K562 (cell line): ENCODE measurements around the gene SLC5A6. TPM values are rescaled to one million over a fixed set of nuclear protein-coding genes. Genes with fewer than 3 reads are reported as not detected.

Experiments
- ATAC-seq: fragments of 200-7000 bp; cut with Tn5 transposase; 3 replicates; pipeline ENCODE4 v1.9.1; 2020; ENCODE audit warnings: moderate library complexity
- BruUV-seq: library from RNA; stranded (reverse); fragments of 400-500 nt; replicated peaks from 2 replicates; lab custom pipeline; 2021; lab: Mats Ljungman, UMichigan
- CTCF ChIA-PET: fragments of 300-600 bp; formaldehyde crosslinking; extraction: SDS; loops from one replicate; lab custom pipeline; 2021; ENCODE audit warnings: low intra/inter-chr PET ratio; lab: Yijun Ruan, JAX
- POLR2A ChIA-PET: fragments of 300-600, 350-650 bp; sonication (Branson Sonifier 250); formaldehyde crosslinking; extraction: SDS; loops from one replicate; lab custom pipeline; 2021; ENCODE audit warnings: antibody characterized with exemption, inconsistent platforms; lab: Yijun Ruan, JAX
- DNase-seq, 4 experiments: peaks; one replicate each; pipeline versions ENCODE4 v3.0.0 to v3.0.0-alpha.2; 2011 to 2018; ENCODE audit warnings: low spot score in 3 of 4, mixed read lengths in 3 of 4; ENCODE audit errors: extremely low read depth in 1 of 4
- FAIRE-seq: peaks from 2 replicates; lab custom pipeline; 2011; peaks lifted over from hg19 to GRCh38; lab: Jason Lieb, UNC
- H2AFZ ChIP-seq: 2 replicates; pipeline ENCODE4 v1.6.0; 2011; ENCODE audit warnings: low read depth, low read length, control low read depth, inconsistent platforms
- H3K27ac ChIP-seq: fragments of 200-600 bp; 3 replicates; pipeline ENCODE4 v1.8.0; 2011; ENCODE audit warnings: low read depth, mild to moderate bottlenecking, control low read depth, inconsistent platforms, low read length, moderate library complexity, mixed read lengths; ENCODE audit errors: extremely low read depth
- H3K27me3 ChIP-seq, 2 experiments: fragments of 300-600 bp in 1 of 2; 2 replicates in 1 of 2; 3 replicates in 1 of 2; pipeline versions ENCODE4 v1.6.0 to v1.8.0; 2011; ENCODE audit warnings: inconsistent platforms in 2 of 2, low read length in 2 of 2, mild to moderate bottlenecking in 1 of 2, mixed read lengths in 1 of 2, moderate library complexity in 1 of 2; ENCODE audit not compliant: control insufficient read depth in 2 of 2, insufficient read depth in 2 of 2
- H3K36me3 ChIP-seq: fragments of 300-600 bp; 3 replicates; pipeline ENCODE4 v1.8.0; 2011; ENCODE audit warnings: mild to moderate bottlenecking, low read length, inconsistent platforms; ENCODE audit not compliant: control insufficient read depth, insufficient read depth
- H3K4me1 ChIP-seq, 2 experiments: fragments of 200-600 bp in 1 of 2; replicated peaks in 1 of 2; 2 replicates in 1 of 2; 3 replicates in 1 of 2; pipeline versions ENCODE4 v1.5.1 to v1.8.0; 2011; ENCODE audit warnings: inconsistent platforms in 2 of 2, low read length in 2 of 2, mild to moderate bottlenecking in 1 of 2, mixed read lengths in 1 of 2, moderate library complexity in 1 of 2; ENCODE audit not compliant: control insufficient read depth in 2 of 2, insufficient read depth in 2 of 2
- H3K4me2 ChIP-seq: 2 replicates; pipeline ENCODE4 v1.6.1; 2011; ENCODE audit warnings: low read length, control low read depth, inconsistent platforms, mixed read lengths; ENCODE audit not compliant: insufficient read depth
- H3K4me3 ChIP-seq: fragments of 200-600 bp; sonication (generic), shearing (Covaris generic); 2 replicates; pipeline ENCODE4 v1.5.1; 2016; ENCODE audit warnings: control low read depth, inconsistent platforms
- H3K79me2 ChIP-seq: fragments of 200-600 bp; 3 replicates; pipeline ENCODE4 v1.8.0; 2011; ENCODE audit warnings: low read length, inconsistent platforms; ENCODE audit not compliant: control insufficient read depth, insufficient read depth
- H3K9ac ChIP-seq, 2 experiments: 2 replicates each; pipeline versions ENCODE4 v1.6.0 to v1.6.1; 2011; ENCODE audit warnings: low read depth in 2 of 2, low read length in 2 of 2, control low read depth in 1 of 2, inconsistent platforms in 1 of 2, mild to moderate bottlenecking in 1 of 2, mixed read lengths in 1 of 2; ENCODE audit not compliant: insufficient read depth in 1 of 2
- H3K9me1 ChIP-seq: one replicate; pipeline ENCODE4 v1.6.0; 2011; ENCODE audit warnings: inconsistent platforms, mild to moderate bottlenecking, low read length, moderate library complexity; ENCODE audit not compliant: control insufficient read depth, insufficient read depth
- H3K9me3 ChIP-seq: replicated peaks from 2 replicates; pipeline ENCODE4 v1.5.1; 2011; ENCODE audit warnings: low read depth, low read length, inconsistent platforms; ENCODE audit not compliant: control insufficient read depth, insufficient read depth
- H4K20me1 ChIP-seq: replicated peaks from 2 replicates; pipeline ENCODE4 v1.6.1; 2011; ENCODE audit warnings: low read length, inconsistent platforms, mixed read lengths; ENCODE audit not compliant: control insufficient read depth, insufficient read depth
- BRD4 ChIP-seq: fragments of 200-600 bp; sonication (generic); IDR thresholded peaks from 2 replicates; pipeline ENCODE4 v1.6.1; 2017; ENCODE audit warnings: inconsistent platforms
- CREB1 ChIP-seq, 2 experiments: sonication (generic) in 1 of 2; formaldehyde crosslinking in 1 of 2; IDR thresholded peaks; 2 replicates each; pipeline versions ENCODE4 v1.6.1 to v1.8.0; 2012 to 2022; ENCODE audit warnings: inconsistent platforms in 1 of 2, mild to moderate bottlenecking in 1 of 2, missing genetic modification reagents in 1 of 2, moderate library complexity in 1 of 2
- CSDE1 ChIP-seq, 2 experiments: fragments of 450-650 bp; IDR thresholded peaks; 2 replicates each; pipeline ENCODE4 v1.6.1; 2016; ENCODE audit warnings: mild to moderate bottlenecking in 1 of 2
- DACH1 ChIP-seq: fragments of 450-650 bp; IDR thresholded peaks from 2 replicates; pipeline ENCODE4 v1.6.1; 2018; ENCODE audit not compliant: partially characterized antibody
- DIDO1 ChIP-seq: fragments of 450-650 bp; IDR thresholded peaks from 2 replicates; pipeline ENCODE4 v1.6.1; 2016; ENCODE audit warnings: low read depth, missing biosample characterization, missing genetic modification characterization
- EP300 ChIP-seq: IDR thresholded peaks from 2 replicates; pipeline ENCODE4 v1.6.1; 2012; ENCODE audit warnings: low read length, improper control_type of control experiment
- GABPB1 ChIP-seq: sonication (generic); formaldehyde crosslinking; IDR thresholded peaks from 2 replicates; pipeline ENCODE4 v1.8.0; 2022; ENCODE audit warnings: mild to moderate bottlenecking, missing genetic modification reagents
- HOXB6 ChIP-seq: fragments of 250-450 bp; sonication (Bioruptor Pico); IDR thresholded peaks from 2 replicates; pipeline ENCODE4 v1.5.1; 2022; ENCODE audit warnings: mild to moderate bottlenecking, borderline replicate concordance
- KAT7 ChIP-seq: sonication (generic); formaldehyde crosslinking; IDR thresholded peaks from 2 replicates; pipeline ENCODE4 v1.8.0; 2022; ENCODE audit warnings: missing genetic modification reagents, mild to moderate bottlenecking, borderline replicate concordance
- KAT8 ChIP-seq: fragments of 450-650 bp; IDR thresholded peaks from 2 replicates; pipeline ENCODE4 v1.6.1; 2016; ENCODE audit warnings: low read depth, mild to moderate bottlenecking
- MAZ ChIP-seq, 2 experiments: fragments of 450-650 bp in 1 of 2; sonication (generic) in 1 of 2; formaldehyde crosslinking; IDR thresholded peaks in 1 of 2; conservative IDR thresholded peaks in 1 of 2; 2 replicates each; pipeline versions ENCODE4 v1.4.0 to v1.5.0; 2020; ENCODE audit warnings: mild to moderate bottlenecking in 1 of 2, missing genetic modification reagents in 1 of 2
- MCM2 ChIP-seq: fragments of 450-650 bp; IDR thresholded peaks from 2 replicates; pipeline ENCODE4 v1.6.1; 2017; ENCODE audit warnings: low read depth, mild to moderate bottlenecking
- POLR2A ChIP-seq: fragments of 450-650 bp; conservative IDR thresholded peaks from 2 replicates; pipeline ENCODE4 v1.6.1; 2016
- RBBP5 ChIP-seq: fragments of 200-600 bp; sonication (generic); IDR thresholded peaks from 2 replicates; pipeline ENCODE4 v1.6.1; 2012; ENCODE audit warnings: borderline replicate concordance, mild to moderate bottlenecking, low read length, control low read depth, inconsistent platforms; ENCODE audit not compliant: insufficient read depth, poor library complexity, severe bottlenecking
- SMAD4 ChIP-seq: fragments of 250-450 bp; sonication (Bioruptor Pico); conservative IDR thresholded peaks from 2 replicates; pipeline ENCODE4 v1.8.0; 2021; ENCODE audit warnings: inconsistent platforms, mild to moderate bottlenecking, moderate library complexity
- SRF ChIP-seq, 2 experiments: fragments of 250-450, 450-650 bp in 1 of 2; sonication (Bioruptor Pico) in 1 of 2; sonication (generic) in 1 of 2; formaldehyde crosslinking; IDR thresholded peaks; 2 replicates each; pipeline versions ENCODE4 v1.5.0 to v1.5.1; 2020 to 2022; ENCODE audit warnings: mild to moderate bottlenecking in 1 of 2, missing genetic modification reagents in 1 of 2
- SRSF1 ChIP-seq: fragments of 200-400 bp; formaldehyde crosslinking; IDR thresholded peaks from 2 replicates; pipeline ENCODE4 v1.6.1; 2017; ENCODE audit warnings: mild to moderate bottlenecking, low read depth, low read length, moderate library complexity
- ZNF282 ChIP-seq: sonication (generic); formaldehyde crosslinking; IDR thresholded peaks from 2 replicates; pipeline ENCODE4 v1.8.1; 2023; ENCODE audit warnings: missing genetic modification reagents
- WGBS: fragments of 100-300 bp; shearing (Covaris generic); methylation state at CpG from one replicate; pipeline ENCODE4 v1.1.6; 2016; ENCODE audit warnings: low coverage, mixed read lengths; ENCODE audit not compliant: insufficient coverage; ENCODE audit errors: missing lambda C conversion rate; 5-methylcytosine and 5-hydroxymethylcytosine counted together
- in situ Hi-C: fragments of 300-500 bp; cut with MboI; formaldehyde crosslinking; loops from 4 replicates; pipeline ENCODE4 v1.15.0; 2018; ENCODE audit warnings: inconsistent platforms, mixed read lengths
- intact Hi-C: fragments of 100-400 bp; cut with micrococcal nuclease; formaldehyde crosslinking; loops from 2 replicates; pipeline ENCODE4 v1.14.2; 2022
- polyA plus RNA-seq, 8 experiments: library from polyadenylated mRNA; depleted of rRNA in 4 of 8; stranded (reverse) in 5 of 8; unstranded in 3 of 8; fragments of >200 nt; fragmentation: Nextera tagmentation in 2 of 8; fragmentation: Illumina TruSeq in 1 of 8; extraction: Ambion mirVana in 2 of 8; extraction: Trizol in 1 of 8; gene quantifications; 2 replicates each; pipeline versions ENCODE4 v1.2.1 to v1.2.3, GENCODE V29; 2011 to 2014; ENCODE audit warnings: inconsistent platforms in 1 of 8, missing spikeins in 1 of 8
- total RNA-seq, 7 experiments: library from RNA; depleted of rRNA in 6 of 7; stranded (reverse); fragments of >200 nt in 6 of 7; fragmentation: Illumina TruSeq in 2 of 7; extraction: Trizol in 2 of 7; gene quantifications; 2 replicates each; pipeline versions ENCODE4 v1.2.1 to v1.2.3, GENCODE V29; 2011 to 2021; ENCODE audit warnings: low replicate concordance in 1 of 7
- TF ChIP-seq, protein P1 (sequence below): fragments of 450-650 bp; IDR thresholded peaks from 2 replicates; pipeline ENCODE4 v1.6.1; 2016; ENCODE audit warnings: borderline replicate concordance
- TF ChIP-seq, protein P2 (sequence below): fragments of 450-650 bp; formaldehyde crosslinking; conservative IDR thresholded peaks from 2 replicates; pipeline ENCODE4 v1.4.0; 2022; ENCODE audit warnings: mild to moderate bottlenecking, missing genetic modification characterization

SLC5A6 gene
- total and polyA plus RNA-seq, 9 of the 15 experiments (the other 6 are each of a cell fraction or from before 2014, with no cell fraction given): 32.6 to 137 (median 107) TPM

DNA sequence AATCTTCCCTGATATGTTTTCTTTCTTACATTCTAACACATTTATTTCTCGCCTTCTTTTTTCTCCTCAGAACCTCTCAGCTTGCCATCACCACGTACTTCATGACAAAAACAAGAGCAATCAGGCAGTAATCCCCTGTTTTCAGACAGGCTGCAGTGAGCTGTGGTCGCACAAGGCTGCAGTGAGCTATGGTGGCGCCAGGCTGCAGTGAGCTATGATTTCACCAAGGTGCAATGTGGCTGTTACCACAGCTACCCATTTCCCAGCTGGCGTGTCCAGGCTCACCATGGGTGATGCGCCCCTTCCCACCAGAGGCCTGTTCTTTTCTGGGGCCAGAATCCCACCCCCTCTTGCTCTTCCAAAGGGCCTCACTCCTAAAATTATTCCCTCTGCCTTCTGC, 37.4 kb downstream of the SLC5A6 start:
- no peaks in the 10 kb centered on the region for H3K79me2 ChIP-seq
- CTCF ChIA-PET: no interaction called here
- H3K4me3 ChIP-seq: no peak overlapping the region
- ATAC-seq (peak; percentile 42; the same call in 2 of the 3 replicates), FAIRE-seq (no peak), DNase-seq (no peak)
- H3K4me1 ChIP-seq: peaks cover 8 to 9% of the 10 kb centered on the region in 2 experiments; a peak in 3 of 5 replicates
- TF ChIP-seq SRF (CRISPR knock-in tag; IDR thresholded peaks at IDR 0.05) (no peak), POLR2A (no peak), MAZ (CRISPR knock-in tag; conservative IDR thresholded peaks at IDR 0.05 in 1 of 2, IDR thresholded peaks at IDR 0.05 in 1 of 2) (no peak), SMAD4 (CRISPR knock-in tag) (no peak), DACH1 (no peak), KAT8 (no peak), HOXB6 (CRISPR knock-in tag) (no peak), MCM2 (no peak), KAT7 (CRISPR knock-in tag) (no peak), BRD4 (no peak), DIDO1 (tag) (no peak), ZNF282 (CRISPR knock-in tag) (no peak), RBBP5 (no peak), SRSF1 (no peak), GABPB1 (CRISPR knock-in tag) (no peak), EP300 (no peak), CREB1 (IDR thresholded peaks at IDR 0.05) (no peak), CREB1 (CRISPR knock-in tag; IDR thresholded peaks at IDR 0.05) (no peak), CSDE1 (IDR thresholded peaks at IDR 0.05) (no peak)
- TF ChIP-seq, protein P1, sequence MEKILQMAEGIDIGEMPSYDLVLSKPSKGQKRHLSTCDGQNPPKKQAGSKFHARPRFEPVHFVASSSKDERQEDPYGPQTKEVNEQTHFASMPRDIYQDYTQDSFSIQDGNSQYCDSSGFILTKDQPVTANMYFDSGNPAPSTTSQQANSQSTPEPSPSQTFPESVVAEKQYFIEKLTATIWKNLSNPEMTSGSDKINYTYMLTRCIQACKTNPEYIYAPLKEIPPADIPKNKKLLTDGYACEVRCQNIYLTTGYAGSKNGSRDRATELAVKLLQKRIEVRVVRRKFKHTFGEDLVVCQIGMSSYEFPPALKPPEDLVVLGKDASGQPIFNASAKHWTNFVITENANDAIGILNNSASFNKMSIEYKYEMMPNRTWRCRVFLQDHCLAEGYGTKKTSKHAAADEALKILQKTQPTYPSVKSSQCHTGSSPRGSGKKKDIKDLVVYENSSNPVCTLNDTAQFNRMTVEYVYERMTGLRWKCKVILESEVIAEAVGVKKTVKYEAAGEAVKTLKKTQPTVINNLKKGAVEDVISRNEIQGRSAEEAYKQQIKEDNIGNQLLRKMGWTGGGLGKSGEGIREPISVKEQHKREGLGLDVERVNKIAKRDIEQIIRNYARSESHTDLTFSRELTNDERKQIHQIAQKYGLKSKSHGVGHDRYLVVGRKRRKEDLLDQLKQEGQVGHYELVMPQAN: no peak
- TF ChIP-seq, protein P2, sequence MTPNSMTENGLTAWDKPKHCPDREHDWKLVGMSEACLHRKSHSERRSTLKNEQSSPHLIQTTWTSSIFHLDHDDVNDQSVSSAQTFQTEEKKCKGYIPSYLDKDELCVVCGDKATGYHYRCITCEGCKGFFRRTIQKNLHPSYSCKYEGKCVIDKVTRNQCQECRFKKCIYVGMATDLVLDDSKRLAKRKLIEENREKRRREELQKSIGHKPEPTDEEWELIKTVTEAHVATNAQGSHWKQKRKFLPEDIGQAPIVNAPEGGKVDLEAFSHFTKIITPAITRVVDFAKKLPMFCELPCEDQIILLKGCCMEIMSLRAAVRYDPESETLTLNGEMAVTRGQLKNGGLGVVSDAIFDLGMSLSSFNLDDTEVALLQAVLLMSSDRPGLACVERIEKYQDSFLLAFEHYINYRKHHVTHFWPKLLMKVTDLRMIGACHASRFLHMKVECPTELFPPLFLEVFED: no peak
- no peaks in the 10 kb centered on the region for H3K9me3 ChIP-seq
- H3K9me1 ChIP-seq: no peaks in the 10 kb centered on the region
- WGBS: 2% methylated on average over 6 of the region's 6 CpGs
- H3K9ac ChIP-seq: no peak overlapping the region
- H3K4me2 ChIP-seq: no peak overlapping the region
- no peaks in the 10 kb centered on the region for H4K20me1 ChIP-seq
- peaks cover 17 to 42% of the 10 kb centered on the region in 2 experiments; a peak in 4 of 5 replicates for H3K27me3 ChIP-seq
- POLR2A ChIA-PET: interaction anchor here (0.6 to 1.9 kb wide), 4 partner anchors 9 to 38 kb away, joined by 3 to 8 read pairs (median 4); no protein-coding TSS in a partner anchor
- intact Hi-C loops: no loop called here
- H3K36me3 ChIP-seq: no peaks in the 10 kb centered on the region
- BruUV-seq: no TSS peak
- in situ Hi-C loops: no loop called here
- no peak overlapping the region for H2AFZ ChIP-seq
- no peak overlapping the region for H3K27ac ChIP-seq
